Fibroblast of gingiva (primary cell): ENCODE results near the gene SORCS2.

Experiments used
- DNase-seq: peaks from one replicate; pipeline ENCODE4 v3.0.0-alpha.2; 2011; ENCODE audit warnings: low read depth

The SORCS2 gene

GRCh38 chr4:7393601-7394575 is 201.6 kb downstream of the SORCS2 start:
- no peak for DNase-seq

GRCh38 chr4:7394681-7395451 is 202.5 kb downstream of the SORCS2 start:
- no peak for DNase-seq

GRCh38 chr4:7395645-7396044 is 203.3 kb downstream of the SORCS2 start:
- no peak for DNase-seq

GRCh38 chr4:7396186-7396910 is 204.0 kb downstream of the SORCS2 start:
- no peak for DNase-seq

GRCh38 chr4:7397206-7398103 is 205.1 kb downstream of the SORCS2 start:
- DNase-seq = no peak

GRCh38 chr4:7398104-7398423 is 205.7 kb downstream of the SORCS2 start:
- no peak for DNase-seq

- DNase-seq = no peak
Observed at GRCh38 chr4:7398788-7399439, 206.6 kb downstream of the SORCS2 start.

- DNase-seq = no peak
Observed at GRCh38 chr4:7399440-7400234, 207.3 kb downstream of the SORCS2 start.

GRCh38 chr4:7400671-7401298 is 208.4 kb downstream of the SORCS2 start:
- no peak for DNase-seq

- no peak for DNase-seq
Observed at GRCh38 chr4:7402526-7402925, 210.2 kb downstream of the SORCS2 start.

- no peak for DNase-seq
Observed at GRCh38 chr4:7403001-7403400, 210.7 kb downstream of the SORCS2 start.

- no peak for DNase-seq
Observed at GRCh38 chr4:7408166-7408565, 215.8 kb downstream of the SORCS2 start.

GRCh38 chr4:7410446-7410845 is 218.1 kb downstream of the SORCS2 start:
- no peak for DNase-seq

GRCh38 chr4:7411491-7411890 is 219.2 kb downstream of the SORCS2 start:
- DNase-seq = no peak

- no peak for DNase-seq
Observed at GRCh38 chr4:7411896-7412553, 219.7 kb downstream of the SORCS2 start.

GRCh38 chr4:7412554-7412912 is 220.2 kb downstream of the SORCS2 start:
- DNase-seq = no peak

- no peak for DNase-seq
Observed at GRCh38 chr4:7414046-7414445, 221.7 kb downstream of the SORCS2 start.

GRCh38 chr4:7414736-7415510 is 222.6 kb downstream of the SORCS2 start:
- no peak for DNase-seq
